Esophagus squamous epithelium (tissue), 5 donors: ENCODE data around the gene WHRN. TPM values are rescaled to one million over a fixed set of nuclear protein-coding genes. Genes with fewer than 3 reads are reported as not detected.

Experiments
- DNase-seq: peaks from one replicate; lab custom pipeline; 2025; lab: John Stamatoyannopoulos, UW
- H3K27ac ChIP-seq, 4 donors: fragments of 200-600 bp; sonication (generic); one replicate each; pipeline ENCODE4 v1.5.1; 2016 to 2019; ENCODE audit warnings: mild to moderate bottlenecking in 1 of 4
- H3K27me3 ChIP-seq, 4 donors: fragments of 200-600 bp; sonication (generic); 1 replicate in 3 of 4; 2 replicates in 1 of 4; pipeline versions ENCODE4 v1.5.1 to v1.6.0; 2017 to 2021; ENCODE audit warnings: antibody characterized with exemption in 1 of 4
- H3K36me3 ChIP-seq, 3 donors: fragments of 200-600 bp; sonication (generic); one replicate each; pipeline ENCODE4 v1.5.1; 2016 to 2019
- H3K4me1 ChIP-seq, 3 donors: fragments of 200-600 bp; sonication (generic); one replicate each; pipeline ENCODE4 v1.5.1; 2017 to 2019
- H3K4me3 ChIP-seq, 4 donors: fragments of 200-600 bp; sonication (generic); 1 replicate in 3 of 4; 2 replicates in 1 of 4; pipeline ENCODE4 v1.5.1; 2016 to 2019; ENCODE audit warnings: mild to moderate bottlenecking in 2 of 4, moderate library complexity in 1 of 4
- H3K9me3 ChIP-seq, 3 donors: fragments of 200-600 bp; sonication (generic); one replicate each; pipeline ENCODE4 v1.5.1; 2016 to 2019
- CTCF ChIP-seq, 6 experiments: fragments of 450-650 bp in 4 of 6; fragments of 200-600 bp in 2 of 6; sonication (generic) in 2 of 6; IDR thresholded peaks; one replicate each; pipeline ENCODE4 v1.5.1; 2016 to 2019; ENCODE audit warnings: antibody characterized with exemption in 6 of 6, mild to moderate bottlenecking in 4 of 6, moderate library complexity in 4 of 6
- POLR2A ChIP-seq, 4 donors: fragments of 450-650 bp; IDR thresholded peaks; one replicate each; pipeline ENCODE4 v1.6.1; 2017; ENCODE audit warnings: antibody characterized with exemption in 4 of 4, mild to moderate bottlenecking in 4 of 4, moderate library complexity in 3 of 4
- WGBS, 2 donors: methylation state at CpG; one replicate each; pipeline ENCODE4 v1.1.5; 2018; 5-methylcytosine and 5-hydroxymethylcytosine counted together
- intact Hi-C: fragments of 100-400 bp; cut with DNase I; formaldehyde crosslinking; loops from one replicate; pipeline ENCODE4 v1.15.0; 2022
- total RNA-seq, 4 donors: library from RNA; depleted of rRNA; stranded (reverse); fragments of >200 nt; gene quantifications; one replicate each; pipeline ENCODE4 v1.1.0, GENCODE V29; 2016
- donor health status: DM: yes; HTN: yes; CAD: no.

WHRN gene
- total RNA-seq, 4 donors from 2014 or later, result 2.9 to 6.1 (median 3.4) TPM

- no peak for DNase-seq
- H3K27ac ChIP-seq, result peak overlapping the region; percentile 72 to 95 (median 90)
- no peaks in the 10 kb centered on the region for H3K27me3 ChIP-seq
- no peaks in the 10 kb centered on the region for H3K36me3 ChIP-seq
- TF ChIP-seq CTCF (IDR thresholded peaks at IDR 0.05) (no peak), POLR2A (IDR thresholded peaks at IDR 0.05) (no peak)
- H3K4me1 ChIP-seq, result peaks cover 26 to 93% (median 62%) of the 10 kb centered on the region in 3 donors
- intact Hi-C loops, result no loop called here
- WGBS, 2 donors, result 61 to 66% methylated on average over 5 to 8 of the region's 9 CpGs
- no peaks in the 10 kb centered on the region for H3K9me3 ChIP-seq
- peak overlapping the region in 3 of 4 donors; percentile 54 to 69 (median 55) for H3K4me3 ChIP-seq
These were observed 116.4 kb downstream of the WHRN start for GRCh38 chr9:114388764-114389375.

GRCh38 chr9:114388357-114388682 lies 117.0 kb downstream of the WHRN start:
- intact Hi-C loops, result no loop called here
- Histone ChIP-seq H3K9me3 (no peaks in the 10 kb centered on the region), H3K27ac (peak overlapping the region; percentile 72 to 95 (median 90)), H3K4me3 (peak overlapping the region in 3 of 4 donors; percentile 54 to 69 (median 55)), H3K4me1 (peaks cover 32 to 93% (median 63%) of the 10 kb centered on the region in 3 donors), H3K27me3 (no peaks in the 10 kb centered on the region), H3K36me3 (no peaks in the 10 kb centered on the region)
- whole genome bisulfite sequencing, 2 donors, result 34 to 60% methylated on average over 2 to 3 of the region's 9 CpGs
- no peak for DNase-seq
- no peak for TF ChIP-seq POLR2A (IDR thresholded peaks at IDR 0.05)
- no peak for TF ChIP-seq CTCF (IDR thresholded peaks at IDR 0.05)

GRCh38 chr9:114387680-114388356 lies 117.5 kb downstream of the WHRN start, which contains the start of gene AKNA:
AKNA (minus strand) TSS chr9:114387982; CDS start chr9:114381333, 6,649 bp downstream.
- peak; percentile 27 for DNase-seq
- Histone ChIP-seq H3K4me1 (peaks cover 37 to 93% (median 63%) of the 10 kb centered on the region in 3 donors), H3K9me3 (no peaks in the 10 kb centered on the region), H3K36me3 (no peaks in the 10 kb centered on the region), H3K4me3 (peak within 1 kb of the TSS; percentile 23 to 69 (median 54)), H3K27me3 (no peaks in the 10 kb centered on the region), H3K27ac (peak within 1 kb of the TSS; percentile 72 to 95 (median 90))
- intact Hi-C loops, result no loop called here
- 25 to 53% methylated on average over 13 to 17 of the region's 25 CpGs for WGBS, 2 donors
- TF ChIP-seq POLR2A (IDR thresholded peaks at IDR 0.05), result peak in 3 of 4 donors; percentile 49 to 96 (median 92)
- peak in 1 of 6 experiments; percentile 13 for TF ChIP-seq CTCF (IDR thresholded peaks at IDR 0.05)

GRCh38 chr9:114386886-114387679 lies 118.2 kb downstream of the WHRN start:
- H3K4me3 ChIP-seq, result peak overlapping the region; percentile 23 to 69 (median 54)
- intact Hi-C loops, result no loop called here
- no peaks in the 10 kb centered on the region for H3K9me3 ChIP-seq
- peak overlapping the region; percentile 72 to 95 (median 90) for H3K27ac ChIP-seq
- H3K36me3 ChIP-seq, result no peaks in the 10 kb centered on the region
- peak in 1 of 4 donors; percentile 47 for TF ChIP-seq POLR2A (IDR thresholded peaks at IDR 0.05)
- TF ChIP-seq CTCF (IDR thresholded peaks at IDR 0.05), result no peak
- H3K27me3 ChIP-seq, result no peaks in the 10 kb centered on the region
- no peak for DNase-seq
- 4 to 52% methylated on average over 8 to 10 of the region's 18 CpGs for WGBS, 2 donors
- H3K4me1 ChIP-seq, result peaks cover 37 to 93% (median 63%) of the 10 kb centered on the region in 3 donors
